ENCODE data around the gene SCN9A. TPM values are rescaled to one million over a fixed set of nuclear protein-coding genes. Genes with fewer than 3 reads are reported as not detected.
A peak's percentile ranks its signal among the peaks of the same experiment; 100 is the strongest.

The SCN9A gene
- total RNA-seq, 6 donors from 2014 or later: 5.8 to 24.1 (median 9.8) TPM

DNA sequence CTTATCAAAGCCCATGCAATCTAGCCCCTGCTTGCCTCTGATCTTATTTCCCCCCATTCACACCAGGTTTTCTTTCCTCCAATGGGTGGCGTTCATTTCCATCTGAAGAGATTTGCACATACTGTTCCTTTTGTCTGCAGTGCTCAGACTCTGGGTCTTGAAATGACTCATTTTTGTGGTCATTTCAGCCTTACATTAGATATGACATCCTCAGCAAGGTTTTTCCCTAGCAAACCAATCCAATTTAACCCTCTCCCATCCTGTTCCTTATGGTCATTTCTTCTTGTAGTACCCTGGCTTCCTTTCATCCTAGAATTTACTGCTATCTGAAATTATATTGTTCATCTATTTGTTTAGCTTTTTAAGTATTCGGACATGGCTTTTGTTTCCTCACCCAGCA lies 205.4 kb downstream of the SCN9A start:
- Histone ChIP-seq H3K9me3 (no peaks in the 10 kb centered on the region), H3K36me3 (no peaks in the 10 kb centered on the region), H3K4me1 (no peaks in the 10 kb centered on the region), H3K4me3 (no peak overlapping the region), H3K27ac (no peak overlapping the region), H3K27me3 (no peaks in the 10 kb centered on the region)
- no peak for TF ChIP-seq POLR2AphosphoS5 (IDR thresholded peaks at IDR 0.05)
- no peak for TF ChIP-seq POLR2A (IDR thresholded peaks at IDR 0.05)
- TF ChIP-seq EP300 (IDR thresholded peaks at IDR 0.05): no peak
- WGBS, 2 donors: 65 to 81% methylated on average over 2 of the region's 2 CpGs
- DNase-seq (no peak), ATAC-seq (ENCODE audit: low FRiP score in 2 of 2) (no peak)

DNA sequence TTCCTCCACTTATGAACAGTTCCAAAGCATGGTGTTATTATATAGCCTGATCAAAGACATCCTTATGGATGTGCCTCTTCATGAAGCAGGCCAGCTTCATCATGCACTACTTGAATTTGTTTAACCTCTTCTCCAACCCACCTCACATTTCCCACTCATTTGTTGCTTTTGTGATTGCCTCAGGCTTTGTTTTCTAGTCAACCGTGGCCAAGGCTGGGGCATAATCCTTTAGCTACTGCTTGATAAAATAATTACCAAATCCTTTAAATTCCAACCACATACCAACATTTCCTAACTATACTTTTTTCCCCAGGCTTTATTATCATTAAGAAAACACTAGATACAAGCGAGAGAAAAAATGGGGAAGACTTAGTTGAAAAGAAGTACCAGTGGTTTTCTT lies 208.3 kb downstream of the SCN9A start:
- DNase-seq (no peak), ATAC-seq (ENCODE audit: low FRiP score in 2 of 2) (no peak)
- WGBS, 2 donors: 24 to 33% methylated on average over 2 of the region's 2 CpGs
- no peaks in the 10 kb centered on the region for H3K9me3 ChIP-seq
- no peaks in the 10 kb centered on the region for H3K36me3 ChIP-seq
- H3K4me3 ChIP-seq: no peak overlapping the region
- TF ChIP-seq, protein P1, sequence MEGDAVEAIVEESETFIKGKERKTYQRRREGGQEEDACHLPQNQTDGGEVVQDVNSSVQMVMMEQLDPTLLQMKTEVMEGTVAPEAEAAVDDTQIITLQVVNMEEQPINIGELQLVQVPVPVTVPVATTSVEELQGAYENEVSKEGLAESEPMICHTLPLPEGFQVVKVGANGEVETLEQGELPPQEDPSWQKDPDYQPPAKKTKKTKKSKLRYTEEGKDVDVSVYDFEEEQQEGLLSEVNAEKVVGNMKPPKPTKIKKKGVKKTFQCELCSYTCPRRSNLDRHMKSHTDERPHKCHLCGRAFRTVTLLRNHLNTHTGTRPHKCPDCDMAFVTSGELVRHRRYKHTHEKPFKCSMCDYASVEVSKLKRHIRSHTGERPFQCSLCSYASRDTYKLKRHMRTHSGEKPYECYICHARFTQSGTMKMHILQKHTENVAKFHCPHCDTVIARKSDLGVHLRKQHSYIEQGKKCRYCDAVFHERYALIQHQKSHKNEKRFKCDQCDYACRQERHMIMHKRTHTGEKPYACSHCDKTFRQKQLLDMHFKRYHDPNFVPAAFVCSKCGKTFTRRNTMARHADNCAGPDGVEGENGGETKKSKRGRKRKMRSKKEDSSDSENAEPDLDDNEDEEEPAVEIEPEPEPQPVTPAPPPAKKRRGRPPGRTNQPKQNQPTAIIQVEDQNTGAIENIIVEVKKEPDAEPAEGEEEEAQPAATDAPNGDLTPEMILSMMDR (IDR thresholded peaks at IDR 0.05): no peak
- TF ChIP-seq POLR2AphosphoS5 (IDR thresholded peaks at IDR 0.05): no peak
- TF ChIP-seq EP300 (IDR thresholded peaks at IDR 0.05): no peak
- TF ChIP-seq POLR2A (IDR thresholded peaks at IDR 0.05): no peak
- H3K27me3 ChIP-seq: no peaks in the 10 kb centered on the region
- H3K4me1 ChIP-seq: peaks cover 0 to 6% (median 0%) of the 10 kb centered on the region in 4 donors
- no peak overlapping the region for H3K27ac ChIP-seq

DNA sequence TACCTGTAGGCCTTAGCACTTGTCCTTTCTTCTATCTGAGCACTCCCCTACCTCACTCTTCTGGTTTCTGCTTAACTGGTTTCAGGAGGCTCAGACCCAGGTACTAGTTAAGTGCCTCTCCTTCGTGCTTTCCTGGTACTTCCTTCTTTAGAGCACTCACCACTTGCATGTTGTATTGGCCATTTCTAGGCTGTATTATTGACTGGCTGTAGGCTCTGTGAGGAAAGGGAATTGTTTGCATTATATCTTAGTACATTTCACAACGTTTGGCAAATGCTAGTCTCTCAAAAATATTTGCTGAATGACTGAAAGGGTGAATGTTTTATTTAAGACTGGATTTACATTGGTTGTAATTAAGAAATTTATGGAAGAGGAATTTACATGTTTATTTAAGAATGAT lies 212.0 kb downstream of the SCN9A start:
- peak in 1 of 2 donors; percentile 49 for DNase-seq
- Histone ChIP-seq H3K4me3 (no peak overlapping the region), H3K36me3 (no peaks in the 10 kb centered on the region), H3K9me3 (no peaks in the 10 kb centered on the region), H3K27ac (peak overlapping the region in 1 of 4 donors; percentile 54), H3K4me1 (peaks cover 0 to 6% (median 0%) of the 10 kb centered on the region in 4 donors), H3K27me3 (no peaks in the 10 kb centered on the region)
- 41 to 44% methylated on average over 2 of the region's 2 CpGs for WGBS, 2 donors
- ATAC-seq (ENCODE audit: low FRiP score in 2 of 2): no peak
- TF ChIP-seq EP300 (IDR thresholded peaks at IDR 0.05): peak in 1 of 4 donors; percentile 46
- TF ChIP-seq, protein P1 (IDR thresholded peaks at IDR 0.05): no peak

DNA sequence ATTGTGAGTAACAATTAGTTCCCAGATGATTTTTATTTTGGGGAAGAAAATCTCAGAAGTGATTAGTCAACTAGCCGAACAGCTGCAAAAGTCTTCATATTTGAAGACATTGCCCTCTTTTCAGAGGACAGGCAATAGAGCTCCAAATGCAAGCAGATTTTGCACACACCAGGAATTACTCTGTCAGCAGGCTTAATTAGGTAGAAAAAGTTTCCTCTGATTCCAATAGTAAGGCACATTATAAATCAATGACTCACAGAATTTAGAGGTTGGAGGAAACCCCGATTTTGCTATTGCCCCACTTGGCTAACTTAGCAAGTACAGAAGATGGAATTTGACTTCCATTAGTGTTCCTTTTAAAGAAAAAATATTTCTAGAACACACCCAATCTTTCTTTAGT lies 217.2 kb downstream of the SCN9A start:
- H3K36me3 ChIP-seq: no peaks in the 10 kb centered on the region
- H3K4me1 ChIP-seq: peaks cover 0 to 5% (median 0%) of the 10 kb centered on the region in 4 donors
- no peak overlapping the region for H3K27ac ChIP-seq
- no peaks in the 10 kb centered on the region for H3K9me3 ChIP-seq
- H3K4me3 ChIP-seq: no peak overlapping the region
- DNase-seq (no peak), ATAC-seq (ENCODE audit: low FRiP score in 2 of 2) (no peak)
- TF ChIP-seq POLR2AphosphoS5 (IDR thresholded peaks at IDR 0.05) (no peak), POLR2A (IDR thresholded peaks at IDR 0.05) (no peak), EP300 (IDR thresholded peaks at IDR 0.05) (no peak)
- TF ChIP-seq, protein P1 (IDR thresholded peaks at IDR 0.05): no peak
- 79 to 86% methylated on average over 2 of the region's 2 CpGs for WGBS, 2 donors
- H3K27me3 ChIP-seq: no peaks in the 10 kb centered on the region

DNA sequence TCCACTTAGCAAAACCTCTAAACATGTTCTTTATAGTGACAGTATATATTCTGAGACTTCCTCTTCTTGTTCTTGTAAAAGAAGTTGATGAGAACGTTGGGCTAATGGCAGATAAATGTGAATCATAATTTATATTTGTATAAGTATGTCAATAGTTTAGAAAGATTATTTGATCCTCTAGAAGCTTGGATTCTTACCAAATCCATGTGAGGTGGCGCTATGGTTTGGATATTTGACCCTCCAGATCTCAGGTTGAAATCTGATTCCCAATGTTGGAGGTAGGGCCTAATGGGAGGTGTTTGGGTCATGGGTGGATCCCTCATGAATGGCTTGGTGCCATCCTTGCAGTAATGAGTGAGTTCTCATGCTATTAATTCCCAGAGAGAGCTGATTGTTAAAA lies 218.2 kb downstream of the SCN9A start:
- no peaks in the 10 kb centered on the region for H3K9me3 ChIP-seq
- H3K4me3 ChIP-seq: no peak overlapping the region
- H3K27ac ChIP-seq: no peak overlapping the region
- H3K27me3 ChIP-seq: no peaks in the 10 kb centered on the region
- no peaks in the 10 kb centered on the region for H3K4me1 ChIP-seq
- no peak for DNase-seq
- TF ChIP-seq EP300 (IDR thresholded peaks at IDR 0.05) (no peak), POLR2A (IDR thresholded peaks at IDR 0.05) (no peak), POLR2AphosphoS5 (IDR thresholded peaks at IDR 0.05) (no peak)
- TF ChIP-seq, protein P1 (IDR thresholded peaks at IDR 0.05): no peak
- no peak for ATAC-seq (ENCODE audit: low FRiP score in 2 of 2)
- no peaks in the 10 kb centered on the region for H3K36me3 ChIP-seq
- WGBS, 2 donors: 41 to 59% methylated on average over 2 of the region's 2 CpGs

All from upper lobe of left lung (tissue), 6 donors.